Stimulated activated CD8-positive, alpha-beta memory T cell treated with anti-CD3 and anti-CD28 coated beads, Interleukin-15, amount 100 ng/mL, for 4 hours (primary cell): ENCODE measurements around the gene POLR3H.

Experiments
- DNase-seq, 2 donors: peaks; one replicate each; pipeline ENCODE4 v3.0.0-alpha.2; 2020; ENCODE audit warnings: low read depth in 2 of 2

The POLR3H gene

GRCh38 chr22:41537203-41537602 is 7.1 kb downstream of the POLR3H start:
- no peak for DNase-seq

- no peak for DNase-seq
These were observed 9.0 kb downstream of the POLR3H start for GRCh38 chr22:41535244-41535643.

DNA sequence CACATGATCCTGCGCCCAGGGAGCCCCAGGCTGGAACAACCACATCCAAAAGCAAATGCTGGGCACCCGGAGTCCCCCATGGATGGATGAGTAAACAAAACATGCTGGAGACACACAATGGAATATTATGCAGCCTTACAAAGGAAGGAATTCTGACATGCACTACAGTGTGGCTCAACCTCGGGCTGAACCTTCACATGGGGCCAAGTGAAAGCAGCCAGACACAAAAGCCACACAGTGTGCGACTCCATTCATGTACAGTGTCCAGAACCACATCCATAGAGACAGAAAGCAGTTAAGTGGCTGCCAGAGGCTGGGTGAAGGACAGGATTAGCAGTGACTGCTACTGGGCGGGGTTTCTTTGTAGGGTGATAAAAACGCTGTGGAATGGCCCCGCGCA is 10.1 kb downstream of the POLR3H start:
- no peak for DNase-seq

DNA sequence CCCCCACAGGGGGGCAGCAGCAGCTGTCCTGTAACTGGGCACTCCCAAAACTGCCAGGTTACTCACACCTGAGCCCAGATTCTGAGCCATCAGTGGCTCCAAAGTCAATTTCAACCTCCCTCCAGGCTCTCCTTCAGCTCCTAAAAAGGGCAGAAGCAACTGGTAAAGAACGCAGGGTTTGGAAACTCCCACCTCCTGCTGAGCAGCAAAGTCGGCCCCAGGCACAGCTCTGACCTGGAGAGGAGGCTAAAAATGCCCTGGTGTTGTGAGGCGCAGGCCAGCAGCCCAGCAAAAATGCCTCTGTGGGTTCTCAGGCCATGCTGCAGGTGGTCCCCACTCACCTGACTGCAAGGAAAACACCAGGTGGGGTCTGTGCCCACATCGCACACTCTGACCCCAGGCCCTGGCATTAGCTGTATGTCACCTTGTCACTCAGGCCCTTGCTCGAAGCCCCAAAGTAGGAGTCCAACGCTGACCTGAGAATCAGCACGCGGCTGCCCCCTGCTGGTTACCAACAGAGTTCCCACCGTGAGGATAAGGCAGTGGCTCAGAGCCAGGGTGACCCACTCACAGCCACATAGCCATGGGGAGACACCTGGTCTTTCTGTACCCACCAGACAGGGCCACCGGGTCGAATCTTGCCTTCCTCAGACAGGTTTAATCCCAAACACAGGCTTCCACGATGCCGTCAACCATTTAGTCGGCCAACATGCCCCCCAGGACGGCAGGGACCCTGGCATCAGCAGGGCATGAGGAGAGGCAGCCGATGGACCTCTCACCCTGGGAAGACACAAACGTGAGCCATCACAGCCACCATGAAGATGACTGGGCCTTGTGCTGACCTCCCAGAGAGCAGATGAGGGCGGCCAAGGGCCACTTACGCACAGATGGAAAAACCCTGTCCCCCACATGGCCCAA is 11.1 kb downstream of the POLR3H start:
- DNase-seq, result peak in 1 of 2 donors; percentile 18

DNA sequence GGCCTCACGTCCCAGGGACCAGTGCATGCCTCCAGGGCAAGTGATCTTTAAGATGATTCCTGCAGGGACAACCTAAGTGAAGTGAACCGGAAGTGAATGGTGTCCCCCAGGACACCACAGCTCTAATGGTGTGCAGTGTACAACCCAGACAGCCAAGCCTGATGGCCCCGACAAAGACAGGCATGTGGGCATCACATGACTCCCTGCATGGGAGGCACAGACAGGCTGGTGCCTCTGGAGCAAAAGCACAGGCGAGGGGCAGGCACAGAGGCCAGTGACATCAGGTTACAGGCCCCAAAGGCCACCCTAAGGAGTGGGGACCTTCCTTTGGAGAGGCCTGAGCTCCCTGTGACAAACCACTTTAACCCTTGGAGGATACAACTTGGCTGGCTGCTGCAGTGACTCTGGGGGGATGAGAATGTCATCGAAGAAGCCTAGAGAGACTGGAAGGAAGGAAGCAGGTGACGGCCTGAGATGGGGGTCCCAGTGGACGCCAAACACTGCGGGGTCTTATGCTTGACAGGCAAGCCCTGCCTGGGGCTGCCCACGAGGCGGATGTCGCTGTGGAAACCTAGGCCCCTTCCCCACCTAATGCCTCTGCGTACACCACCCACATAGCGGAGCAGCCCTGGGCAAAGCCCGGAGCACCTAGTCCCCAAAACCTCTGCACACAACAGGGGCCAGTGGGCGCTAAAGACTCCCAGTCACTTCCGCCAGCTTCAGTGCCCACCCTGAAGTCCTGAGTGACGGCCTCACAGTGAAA is 12.4 kb downstream of the POLR3H start:
- DNase-seq, result no peak

GRCh38 chr22:41530890-41531714 is 13.2 kb downstream of the POLR3H start:
- DNase-seq, result no peak

- DNase-seq, result no peak
These were observed 15.2 kb downstream of the POLR3H start for GRCh38 chr22:41528938-41529561.

- DNase-seq, result no peak
These were observed 16.0 kb downstream of the POLR3H start for GRCh38 chr22:41528132-41528766.

DNA sequence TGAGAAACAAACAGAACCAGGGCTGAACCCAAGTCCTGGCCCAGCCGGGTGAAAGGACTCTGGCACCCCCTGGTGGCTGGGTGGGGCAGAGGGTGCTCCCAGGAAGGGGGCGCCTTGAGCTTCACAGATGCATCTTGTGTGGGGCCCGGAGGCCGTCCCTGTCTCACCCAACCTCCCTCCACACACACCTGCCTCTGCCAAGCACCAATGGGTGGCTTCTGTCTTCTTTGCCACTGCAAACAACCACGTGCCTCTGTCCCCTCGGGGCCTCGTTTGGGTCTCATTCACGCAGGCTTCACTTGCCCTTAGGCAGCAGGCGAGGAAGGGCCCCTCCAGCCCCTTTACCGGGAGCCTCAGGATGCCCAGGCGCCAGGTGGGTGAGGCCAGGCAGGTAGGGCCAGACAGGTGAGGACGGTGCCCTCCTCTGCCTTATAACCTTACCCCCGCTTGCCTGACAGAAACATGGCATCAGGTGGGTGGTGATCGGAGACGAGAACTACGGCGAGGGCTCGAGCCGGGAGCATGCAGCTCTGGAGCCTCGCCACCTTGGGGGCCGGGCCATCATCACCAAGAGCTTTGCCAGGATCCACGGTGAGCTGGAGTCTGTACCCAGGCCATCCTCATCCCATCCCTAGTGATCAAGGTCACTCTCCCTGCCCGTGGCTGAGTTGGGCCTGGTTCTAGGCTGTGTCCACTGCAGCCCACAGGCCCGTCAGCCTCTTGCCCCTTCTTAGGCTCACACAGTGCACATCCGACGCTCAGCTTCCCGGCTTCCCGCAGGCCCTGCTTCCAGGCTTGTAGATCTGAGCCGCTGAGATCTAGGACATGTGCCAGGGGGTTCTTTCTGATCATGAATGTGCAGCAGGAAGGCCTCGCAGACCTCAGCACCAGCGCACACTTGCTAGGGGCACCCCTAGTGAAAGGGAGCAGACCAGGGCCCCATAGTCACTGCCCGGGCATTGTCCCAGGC is 17.2 kb downstream of the POLR3H start:
- peak; percentile 26 to 30 for DNase-seq

GRCh38 chr22:41526226-41526829 is 17.9 kb downstream of the POLR3H start:
- no peak for DNase-seq

DNA sequence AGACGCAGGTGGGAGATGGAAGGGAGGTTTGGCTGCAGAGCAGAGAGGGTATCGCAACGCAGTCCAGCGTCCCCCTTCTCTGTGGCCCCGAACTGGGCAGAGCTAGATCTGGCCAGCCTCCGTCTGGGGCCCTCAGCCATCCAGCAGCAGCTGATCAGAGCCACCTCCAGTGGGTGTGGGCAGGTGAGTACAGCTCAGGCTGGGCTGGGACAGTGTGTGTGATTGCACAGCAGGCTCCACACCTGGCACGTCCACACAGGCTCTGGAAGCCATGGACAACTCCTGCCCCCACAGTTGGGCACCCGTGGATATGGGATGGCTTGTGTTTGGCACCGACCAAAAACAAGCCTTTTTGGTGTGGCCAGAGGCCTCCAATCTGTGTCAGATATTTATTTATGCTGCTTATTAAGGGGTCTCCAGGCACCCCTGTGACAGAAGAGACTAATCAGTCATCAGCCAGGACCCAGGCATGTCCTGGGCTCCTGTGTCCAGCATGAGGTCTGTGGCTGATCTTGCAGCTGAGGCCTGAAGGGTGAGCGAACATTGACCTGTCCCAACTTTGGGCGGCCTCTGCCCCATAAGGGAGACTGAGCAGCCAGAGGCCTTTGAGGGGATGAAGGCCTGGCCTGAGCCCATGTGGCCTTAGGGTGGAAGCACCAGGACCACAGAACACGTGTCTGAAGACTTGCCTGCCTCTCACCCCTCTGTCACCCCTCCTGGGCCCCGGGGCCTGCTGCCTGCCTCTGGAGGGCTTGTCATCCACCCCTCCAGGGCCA is 18.6 kb downstream of the POLR3H start:
- DNase-seq, result no peak

- peak; percentile 30 to 36 for DNase-seq
These were observed 19.3 kb downstream of the POLR3H start for GRCh38 chr22:41524809-41525449.

DNA sequence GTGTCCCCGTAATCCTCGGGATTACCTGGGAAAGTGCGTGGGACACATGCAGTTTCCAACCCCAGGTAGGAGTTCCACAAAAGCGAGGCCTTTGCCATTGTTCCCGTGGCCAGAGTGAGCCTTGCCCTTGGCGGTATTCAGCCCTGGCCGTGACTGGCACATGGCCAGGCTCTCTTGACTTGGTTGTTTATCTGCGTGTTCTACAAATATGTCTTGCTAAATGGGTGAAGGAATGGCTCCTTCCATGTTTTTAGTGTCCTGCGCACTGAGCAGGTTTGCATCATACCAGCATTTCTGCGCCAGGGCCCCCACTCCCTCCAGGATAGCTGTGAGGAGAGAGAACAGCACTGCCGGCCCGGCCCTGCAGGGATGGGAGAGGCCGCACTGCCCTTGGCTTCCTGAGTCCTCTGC is 20.0 kb downstream of the POLR3H start:
- DNase-seq, result no peak

GRCh38 chr22:41523464-41524221 is 20.6 kb downstream of the POLR3H start:
- DNase-seq, result no peak

DNA sequence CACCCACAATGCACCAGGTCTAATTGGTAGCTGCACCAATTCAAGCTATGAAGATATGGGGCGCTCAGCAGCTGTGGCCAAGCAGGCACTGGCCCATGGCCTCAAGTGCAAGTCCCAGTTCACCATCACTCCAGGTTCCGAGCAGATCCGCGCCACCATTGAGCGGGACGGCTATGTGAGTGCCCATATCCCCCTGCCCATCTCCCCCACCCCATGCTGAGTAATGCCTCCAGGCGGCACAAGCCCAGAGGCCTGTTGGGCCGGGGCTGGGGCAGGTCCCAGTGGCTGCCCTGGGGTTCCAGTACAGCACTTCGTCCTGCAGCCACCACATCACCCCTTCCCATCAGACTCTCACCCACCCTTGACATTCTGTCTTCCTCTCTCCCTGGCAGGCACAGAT is 21.5 kb downstream of the POLR3H start:
- no peak for DNase-seq

GRCh38 chr22:41521126-41521525 is 23.1 kb downstream of the POLR3H start:
- no peak for DNase-seq

- no peak for DNase-seq
These were observed 26.3 kb downstream of the POLR3H start for GRCh38 chr22:41518048-41518347.
